Stimulated activated naive B cell treated with anti-CD40 and anti-IgM and Interleukin-4, amounts not matched to agents 10 μg/mL and 1 μg/mL and 100 μg/mL, for 72 hours (primary cell): ENCODE measurements around the gene ETNPPL.

ENCODE experiments used
- ATAC-seq, 2 donors: fragments of 150-1000 bp; cut with Tn5 transposase; replicated peaks; 2 replicates each; pipeline ENCODE4 v1.10.0; 2021; ENCODE audit warnings: moderate library complexity in 1 of 2
- DNase-seq: peaks from one replicate; pipeline ENCODE4 v3.0.0; 2021
- H3K27ac Mint-ChIP-seq: one replicate; pipeline ENCODE4 v1.8.0; 2022; ENCODE audit warnings: mild to moderate bottlenecking, mixed read lengths
- H3K27me3 Mint-ChIP-seq, 2 donors: one replicate each; pipeline ENCODE4 v1.8.0; 2022; ENCODE audit warnings: mixed read lengths in 2 of 2
- H3K36me3 Mint-ChIP-seq, 2 donors: one replicate each; pipeline ENCODE4 v1.8.0; 2022; ENCODE audit warnings: mixed read lengths in 2 of 2, mild to moderate bottlenecking in 1 of 2
- H3K4me1 Mint-ChIP-seq, 2 donors: one replicate each; pipeline ENCODE4 v1.8.0; 2022; ENCODE audit warnings: mixed read lengths in 2 of 2, mild to moderate bottlenecking in 1 of 2
- H3K4me3 Mint-ChIP-seq, 2 donors: one replicate each; pipeline ENCODE4 v1.8.0; 2022; ENCODE audit warnings: mild to moderate bottlenecking in 2 of 2, mixed read lengths in 2 of 2, moderate library complexity in 1 of 2
- H3K9me3 Mint-ChIP-seq, 2 donors: one replicate each; pipeline ENCODE4 v1.8.0; 2022; ENCODE audit warnings: mixed read lengths in 2 of 2, mild to moderate bottlenecking in 1 of 2

The ETNPPL gene

DNA sequence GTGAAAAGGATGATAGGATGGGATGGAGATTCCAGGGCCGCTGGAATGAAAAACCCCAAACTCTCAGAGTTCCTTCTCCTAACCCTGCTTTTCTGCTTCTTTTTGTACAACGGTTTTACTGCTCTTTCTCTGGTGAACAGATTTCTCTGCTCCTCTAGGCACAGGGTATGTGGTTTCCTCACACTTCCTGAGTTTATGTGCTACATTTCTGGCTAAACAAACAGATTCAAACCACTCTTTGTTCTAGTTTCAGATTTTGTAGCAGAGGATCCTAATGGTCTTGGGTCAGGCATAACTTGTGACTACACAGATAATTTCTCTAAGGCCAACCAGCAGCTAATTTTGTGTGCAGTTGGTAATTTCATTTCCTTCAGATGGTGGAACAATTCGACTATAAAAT lies 59.9 kb downstream of the ETNPPL start:
- H3K27ac Mint-ChIP-seq, result no peak overlapping the region
- peaks cover 0 to 8% of the 10 kb centered on the region in 2 donors for H3K27me3 Mint-ChIP-seq
- no peaks in the 10 kb centered on the region for H3K9me3 Mint-ChIP-seq
- no peaks in the 10 kb centered on the region for H3K4me1 Mint-ChIP-seq
- H3K36me3 Mint-ChIP-seq, result no peaks in the 10 kb centered on the region
- ATAC-seq (no peak), DNase-seq (no peak)
- H3K4me3 Mint-ChIP-seq, result no peak overlapping the region

DNA sequence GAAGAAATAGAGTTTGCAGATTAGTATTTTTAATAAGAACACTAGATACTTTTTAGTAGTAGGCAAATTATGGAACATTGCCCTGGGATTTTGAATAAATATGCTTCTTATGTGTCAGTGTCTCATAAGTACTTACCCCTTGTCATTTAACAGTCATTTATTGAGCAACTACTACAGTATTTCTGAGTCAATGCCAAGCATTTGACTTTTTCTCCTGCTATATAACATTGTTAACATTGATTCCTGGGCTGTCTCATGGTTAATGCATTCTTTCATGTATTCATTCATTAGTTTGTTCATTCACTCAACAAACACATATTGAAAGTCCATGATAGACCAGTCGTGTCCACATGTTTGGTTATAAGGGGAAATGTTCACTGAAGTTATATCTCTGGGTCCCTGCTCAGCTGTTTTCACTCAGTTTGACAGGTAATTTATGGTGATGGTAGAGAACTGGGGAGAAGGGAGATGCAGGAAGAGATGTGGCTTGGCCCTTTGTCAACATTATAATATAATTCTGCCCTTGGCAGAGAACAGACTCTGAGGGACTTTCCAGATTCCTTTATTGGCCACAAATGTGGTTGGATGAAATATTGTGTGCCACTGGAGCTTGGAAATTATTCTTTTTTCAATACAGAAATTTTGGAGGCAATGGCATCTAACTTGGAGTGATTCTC lies 62.6 kb downstream of the ETNPPL start:
- no peak for ATAC-seq
- DNase-seq, result no peak
- Mint-ChIP-seq H3K36me3 (no peaks in the 10 kb centered on the region), H3K9me3 (no peaks in the 10 kb centered on the region), H3K4me3 (no peak overlapping the region), H3K4me1 (no peaks in the 10 kb centered on the region), H3K27me3 (peaks cover 0 to 8% of the 10 kb centered on the region in 2 donors), H3K27ac (no peak overlapping the region)

DNA sequence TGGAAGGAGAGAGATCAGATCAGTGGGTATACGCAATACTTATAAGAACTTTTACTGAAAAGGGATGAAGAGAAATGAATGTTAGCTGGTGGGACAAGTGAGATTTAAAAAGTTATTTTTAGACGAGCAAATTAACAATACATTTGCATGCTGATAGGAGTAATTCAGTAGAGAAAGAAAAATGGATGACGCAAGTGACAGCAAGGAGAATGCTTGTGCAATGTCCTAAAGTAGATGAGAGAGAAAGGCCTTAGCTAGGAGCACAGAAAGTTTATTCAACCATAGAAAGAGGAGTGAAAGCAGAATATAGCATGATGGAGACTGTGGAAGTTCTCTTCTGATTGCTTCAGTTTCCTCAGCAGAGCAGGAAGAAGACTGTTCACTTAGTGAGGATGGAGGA lies 66.7 kb downstream of the ETNPPL start:
- no peak for DNase-seq
- no peaks in the 10 kb centered on the region for H3K27me3 Mint-ChIP-seq
- no peak overlapping the region for H3K4me3 Mint-ChIP-seq
- no peaks in the 10 kb centered on the region for H3K4me1 Mint-ChIP-seq
- H3K9me3 Mint-ChIP-seq, result no peaks in the 10 kb centered on the region
- H3K27ac Mint-ChIP-seq, result no peak overlapping the region
- H3K36me3 Mint-ChIP-seq, result no peaks in the 10 kb centered on the region
- ATAC-seq, result no peak

DNA sequence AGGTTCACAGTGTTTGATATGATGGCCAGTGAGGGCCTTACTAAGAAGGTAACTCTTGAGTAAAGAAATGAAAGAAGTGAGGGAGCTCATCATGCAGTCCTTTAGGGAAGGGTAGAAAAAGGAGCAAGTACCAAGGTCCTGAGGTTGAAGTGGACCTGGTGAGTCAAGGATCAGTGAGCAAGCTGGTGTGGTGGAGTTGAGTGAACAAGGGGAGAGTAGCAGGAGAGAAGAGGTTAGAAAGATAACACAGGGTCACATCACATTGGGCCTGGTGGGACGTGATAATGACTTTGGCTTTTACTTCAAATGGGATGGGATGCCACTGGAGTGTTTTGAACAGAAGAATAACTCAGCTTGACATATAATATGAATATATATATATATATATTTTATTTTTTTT lies 67.8 kb downstream of the ETNPPL start:
- Mint-ChIP-seq H3K4me3 (no peak overlapping the region), H3K27me3 (no peaks in the 10 kb centered on the region), H3K36me3 (no peaks in the 10 kb centered on the region), H3K9me3 (no peaks in the 10 kb centered on the region), H3K4me1 (no peaks in the 10 kb centered on the region), H3K27ac (no peak overlapping the region)
- DNase-seq, result no peak
- no peak for ATAC-seq

DNA sequence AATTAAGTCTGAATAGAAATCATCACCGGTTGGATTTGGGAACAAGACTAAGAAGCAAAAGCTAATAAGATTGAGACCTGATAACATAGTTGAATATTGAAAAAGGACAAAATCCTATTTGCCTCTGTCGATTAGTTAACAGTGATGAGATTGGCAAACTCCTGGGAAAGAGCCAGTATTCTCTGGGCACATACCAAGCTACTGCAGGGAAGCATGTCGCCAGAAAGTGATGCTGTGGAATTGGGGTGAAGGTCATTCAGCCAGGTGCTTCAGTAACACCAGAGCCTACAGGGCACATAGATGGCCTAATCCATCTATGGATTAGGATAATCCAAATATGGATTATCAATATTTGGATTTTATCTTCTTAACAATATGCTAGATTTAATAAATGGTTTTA lies 68.4 kb downstream of the ETNPPL start:
- no peak overlapping the region for H3K27ac Mint-ChIP-seq
- H3K27me3 Mint-ChIP-seq, result no peaks in the 10 kb centered on the region
- H3K36me3 Mint-ChIP-seq, result no peaks in the 10 kb centered on the region
- no peak overlapping the region for H3K4me3 Mint-ChIP-seq
- DNase-seq (no peak), ATAC-seq (no peak)
- H3K9me3 Mint-ChIP-seq, result no peaks in the 10 kb centered on the region
- H3K4me1 Mint-ChIP-seq, result no peaks in the 10 kb centered on the region

DNA sequence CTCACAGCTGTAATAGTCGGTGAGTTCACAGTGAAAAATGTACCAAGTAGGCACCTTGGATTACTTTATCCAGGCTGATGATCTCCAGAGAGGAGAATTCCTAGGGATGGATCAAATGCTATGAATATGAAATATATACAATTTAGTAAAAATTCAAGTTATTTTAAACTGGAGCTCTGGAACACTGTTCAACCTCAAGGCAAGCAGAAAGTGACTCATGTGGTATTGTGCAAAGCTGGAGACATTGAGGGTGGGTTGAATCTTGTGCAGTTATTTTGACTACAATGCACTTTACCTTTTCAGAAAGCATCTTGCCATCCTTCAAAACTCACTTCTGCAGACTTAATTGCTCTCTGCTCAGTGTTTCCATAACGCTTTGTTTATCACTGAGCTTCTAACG lies 69.0 kb downstream of the ETNPPL start:
- Mint-ChIP-seq H3K27me3 (no peaks in the 10 kb centered on the region), H3K4me3 (no peak overlapping the region), H3K36me3 (no peaks in the 10 kb centered on the region), H3K27ac (no peak overlapping the region), H3K4me1 (no peaks in the 10 kb centered on the region), H3K9me3 (no peaks in the 10 kb centered on the region)
- ATAC-seq (no peak), DNase-seq (no peak)

DNA sequence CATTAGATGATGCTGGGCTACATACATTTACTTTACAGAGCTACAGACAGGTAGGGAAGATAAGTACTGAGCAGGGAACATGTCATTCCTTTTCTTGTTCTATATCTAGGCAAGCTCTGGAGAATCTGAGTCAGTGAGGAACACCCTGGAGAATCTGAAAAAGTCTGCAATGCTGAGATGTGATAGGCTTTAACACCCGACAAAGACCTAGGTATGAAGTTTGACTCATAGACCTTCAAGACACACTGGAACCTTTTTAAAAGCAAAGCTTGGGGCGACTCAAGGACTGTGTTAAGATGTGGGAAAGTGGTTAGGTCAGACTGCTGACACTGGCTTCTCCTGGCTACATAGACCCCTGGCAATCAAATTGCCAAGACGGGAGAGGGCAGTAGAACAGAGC lies 69.6 kb downstream of the ETNPPL start:
- no peak overlapping the region for H3K27ac Mint-ChIP-seq
- H3K9me3 Mint-ChIP-seq, result no peaks in the 10 kb centered on the region
- ATAC-seq (no peak), DNase-seq (no peak)
- no peaks in the 10 kb centered on the region for H3K4me1 Mint-ChIP-seq
- no peak overlapping the region for H3K4me3 Mint-ChIP-seq
- H3K27me3 Mint-ChIP-seq, result no peaks in the 10 kb centered on the region
- H3K36me3 Mint-ChIP-seq, result no peaks in the 10 kb centered on the region
